GM23338 (cell line): ENCODE results near the gene TSACC. TPM values are rescaled to one million over a fixed set of nuclear protein-coding genes. Genes with fewer than 3 reads are reported as not detected.

Experiments
- ATAC-seq: fragments of 200-7000 bp; cut with Tn5 transposase; 3 replicates; pipeline ENCODE4 v1.9.1; 2020
- DNase-seq: peaks from one replicate; pipeline ENCODE4 v3.0.0-alpha.2; 2015; ENCODE audit warnings: low spot score
- H2AFZ ChIP-seq: fragments of 200-600 bp; sonication (generic); 2 replicates; pipeline ENCODE4 v1.8.0; 2016; ENCODE audit warnings: antibody characterized with exemption, mild to moderate bottlenecking, moderate library complexity
- H3F3A ChIP-seq: fragments of 200-600 bp; sonication (generic); replicated peaks from 2 replicates; pipeline ENCODE4 v1.8.0; 2017; ENCODE audit warnings: antibody characterized with exemption, mixed run types, low read depth
- H3K27ac ChIP-seq: fragments of 200-600 bp; sonication (generic); 2 replicates; pipeline ENCODE4 v1.6.1; 2016; ENCODE audit warnings: low read depth
- H3K27me3 ChIP-seq: fragments of 200-600 bp; sonication (generic); 2 replicates; pipeline ENCODE4 v1.8.0; 2016; ENCODE audit warnings: mild to moderate bottlenecking, mixed run types, moderate library complexity; ENCODE audit not compliant: insufficient read depth
- H3K36me3 ChIP-seq: fragments of 200-600 bp; sonication (generic); 2 replicates; pipeline ENCODE4 v1.8.0; 2016; ENCODE audit warnings: mild to moderate bottlenecking; ENCODE audit not compliant: insufficient read depth
- H3K4me1 ChIP-seq: fragments of 200-600 bp; sonication (generic); 2 replicates; pipeline ENCODE4 v1.8.0; 2016; ENCODE audit warnings: mild to moderate bottlenecking, moderate library complexity; ENCODE audit not compliant: insufficient read depth
- H3K4me2 ChIP-seq: fragments of 200-600 bp; sonication (generic); 2 replicates; pipeline ENCODE4 v1.7.1; 2017; ENCODE audit warnings: mixed run types
- H3K4me3 ChIP-seq: fragments of 200-600 bp; sonication (generic); 2 replicates; pipeline ENCODE4 v1.6.1; 2016; ENCODE audit warnings: mixed run types
- H3K79me2 ChIP-seq: fragments of 200-600 bp; sonication (generic); replicated peaks from 2 replicates; pipeline ENCODE4 v1.8.0; 2017; ENCODE audit warnings: mild to moderate bottlenecking; ENCODE audit not compliant: insufficient read depth
- H3K9me2 ChIP-seq: fragments of 200-600 bp; sonication (generic); 2 replicates; pipeline ENCODE4 v1.8.0; 2017; ENCODE audit not compliant: insufficient read depth
- H4K20me1 ChIP-seq: fragments of 200-600 bp; sonication (generic); replicated peaks from 2 replicates; pipeline ENCODE4 v1.8.0; 2017; ENCODE audit warnings: mild to moderate bottlenecking; ENCODE audit not compliant: insufficient read depth
- H3K27ac Mint-ChIP-seq: 2 replicates; pipeline ENCODE4 v1.8.0; 2020; ENCODE audit warnings: inconsistent platforms, mild to moderate bottlenecking, moderate library complexity, mixed read lengths
- H3K27me3 Mint-ChIP-seq: 3 replicates; pipeline ENCODE4 v1.8.0; 2022; ENCODE audit warnings: low read depth, mild to moderate bottlenecking, moderate library complexity, mixed read lengths, inconsistent platforms; ENCODE audit not compliant: insufficient read depth, poor library complexity
- H3K36me3 Mint-ChIP-seq: 3 replicates; pipeline ENCODE4 v1.8.0; 2021; ENCODE audit warnings: low read depth, mild to moderate bottlenecking, inconsistent platforms, moderate library complexity, mixed read lengths
- H3K4me1 Mint-ChIP-seq: 3 replicates; pipeline ENCODE4 v1.8.0; 2020; ENCODE audit warnings: mild to moderate bottlenecking, inconsistent platforms, mixed read lengths
- H3K4me3 Mint-ChIP-seq: 3 replicates; pipeline ENCODE4 v1.8.0; 2021; ENCODE audit warnings: moderate library complexity, mild to moderate bottlenecking, inconsistent platforms, mixed read lengths
- H3K9me3 Mint-ChIP-seq: 3 replicates; pipeline ENCODE4 v1.8.0; 2020; ENCODE audit warnings: moderate library complexity, mild to moderate bottlenecking, inconsistent platforms, mixed read lengths
- CREB1 ChIP-seq: fragments of 250-450 bp; sonication (Bioruptor Pico); IDR thresholded peaks from 2 replicates; pipeline ENCODE4 v1.5.0; 2020; ENCODE audit warnings: low read depth, mild to moderate bottlenecking, moderate library complexity
- CTCF ChIP-seq, 2 experiments: fragments of 200-600 bp in 1 of 2; sonication (generic) in 1 of 2; conservative IDR thresholded peaks; 2 replicates each; pipeline versions ENCODE4 v1.5.1 to v1.6.1; 2016 to 2017; ENCODE audit warnings: antibody characterized with exemption in 2 of 2, low read depth in 2 of 2, mild to moderate bottlenecking in 2 of 2, moderate library complexity in 1 of 2
- EZH2 ChIP-seq: fragments of 200-600 bp; sonication (generic); IDR thresholded peaks from one replicate; pipeline ENCODE4 v1.8.0; 2017; ENCODE audit warnings: antibody characterized with exemption, mild to moderate bottlenecking, low read depth; ENCODE audit not compliant: unreplicated experiment
- EZH2phosphoT487 ChIP-seq: fragments of 200-600 bp; sonication (generic); IDR thresholded peaks from one replicate; pipeline ENCODE4 v1.8.1; 2018; ENCODE audit warnings: antibody characterized with exemption; ENCODE audit not compliant: unreplicated experiment
- JUNB ChIP-seq: IDR thresholded peaks from one replicate; pipeline ENCODE4 v1.6.1; 2016; ENCODE audit warnings: antibody characterized with exemption; ENCODE audit not compliant: unreplicated experiment
- NANOG ChIP-seq: IDR thresholded peaks from 2 replicates; pipeline ENCODE4 v1.6.1; 2016; ENCODE audit warnings: antibody characterized with exemption, borderline replicate concordance
- POLR2AphosphoS5 ChIP-seq: IDR thresholded peaks from 2 replicates; pipeline ENCODE4 v1.6.1; 2016; ENCODE audit warnings: antibody characterized with exemption, low read depth
- REST ChIP-seq: IDR thresholded peaks from one replicate; pipeline ENCODE4 v1.6.1; 2018; ENCODE audit warnings: antibody characterized with exemption; ENCODE audit not compliant: unreplicated experiment
- ZNF114 ChIP-seq: fragments of 250-450 bp; sonication (Bioruptor Pico); IDR thresholded peaks from 2 replicates; pipeline ENCODE4 v1.5.0; 2020; ENCODE audit warnings: mild to moderate bottlenecking, moderate library complexity
- ZNF331 ChIP-seq: fragments of 250-450 bp; sonication (Bioruptor Pico); IDR thresholded peaks from 2 replicates; pipeline ENCODE4 v1.5.0; 2020; ENCODE audit warnings: low read depth, mild to moderate bottlenecking, moderate library complexity
- polyA plus RNA-seq: library from polyadenylated mRNA; unstranded; fragments of >200 nt; fragmentation: Nextera tagmentation; extraction: Ambion mirVana; gene quantifications from 2 replicates; pipeline ENCODE4 v1.2.1, GENCODE V29; 2016
- total RNA-seq: library from RNA; depleted of rRNA; stranded (reverse); fragments of >200 nt; shearing (Covaris generic); gene quantifications from 2 replicates; pipeline ENCODE4 v1.2.3, GENCODE V29; 2014
- TF ChIP-seq, protein P1 (sequence below): IDR thresholded peaks from 2 replicates; pipeline ENCODE4 v1.6.1; 2016; ENCODE audit warnings: antibody characterized with exemption
- TF ChIP-seq, protein P2 (sequence below): fragments of 250-450 bp; sonication (Bioruptor Pico); IDR thresholded peaks from 2 replicates; pipeline ENCODE4 v1.5.0; 2020; ENCODE audit warnings: mild to moderate bottlenecking, moderate library complexity

The TSACC gene
- total and polyA plus RNA-seq, 2 experiments from 2014 or later = 2.5 to 9.8 TPM

GRCh38 chr1:156308078-156308477 is 30.2 kb upstream of the TSACC start (continued):
- TF ChIP-seq, protein P1, sequence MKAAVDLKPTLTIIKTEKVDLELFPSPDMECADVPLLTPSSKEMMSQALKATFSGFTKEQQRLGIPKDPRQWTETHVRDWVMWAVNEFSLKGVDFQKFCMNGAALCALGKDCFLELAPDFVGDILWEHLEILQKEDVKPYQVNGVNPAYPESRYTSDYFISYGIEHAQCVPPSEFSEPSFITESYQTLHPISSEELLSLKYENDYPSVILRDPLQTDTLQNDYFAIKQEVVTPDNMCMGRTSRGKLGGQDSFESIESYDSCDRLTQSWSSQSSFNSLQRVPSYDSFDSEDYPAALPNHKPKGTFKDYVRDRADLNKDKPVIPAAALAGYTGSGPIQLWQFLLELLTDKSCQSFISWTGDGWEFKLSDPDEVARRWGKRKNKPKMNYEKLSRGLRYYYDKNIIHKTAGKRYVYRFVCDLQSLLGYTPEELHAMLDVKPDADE = no peak
- TF ChIP-seq CTCF (conservative IDR thresholded peaks at IDR 0.05; ENCODE audit: low read depth in 2 of 2) = no peak

DNA sequence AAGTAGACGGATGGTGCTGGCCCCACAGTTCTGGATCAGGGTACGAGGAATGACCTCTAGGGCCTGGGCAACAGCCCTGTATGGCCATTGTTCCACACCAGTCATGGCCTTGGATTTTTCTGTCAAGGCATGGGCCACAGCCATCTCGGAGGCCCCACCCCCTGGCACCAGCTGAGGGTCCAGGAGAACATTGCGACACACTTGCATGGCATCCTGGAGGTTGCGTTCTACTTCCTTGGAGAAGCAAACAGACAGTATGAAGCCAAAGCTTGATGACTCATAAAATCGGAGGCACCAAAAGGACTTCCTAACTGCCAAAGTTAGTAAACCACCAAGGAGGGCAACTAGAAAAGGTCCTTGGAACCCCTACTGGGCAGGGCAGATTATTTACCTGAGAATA is 27.4 kb upstream of the TSACC start:
- Histone ChIP-seq H3F3A (peaks cover 55% of the 10 kb centered on the region), H3K27ac (no peak overlapping the region), H3K4me2 (no peak overlapping the region), H3K4me3 (no peak overlapping the region), H2AFZ (no peak overlapping the region), H4K20me1 (peaks cover 24% of the 10 kb centered on the region), H3K4me1 (no peaks in the 10 kb centered on the region), H3K9me2 (no peaks in the 10 kb centered on the region), H3K79me2 (no peaks in the 10 kb centered on the region; the same call in 1 of the 2 replicates), H3K27me3 (no peaks in the 10 kb centered on the region), H3K36me3 (peaks cover 88% of the 10 kb centered on the region)
- Mint-ChIP-seq H3K9me3 (no peaks in the 10 kb centered on the region), H3K4me1 (no peaks in the 10 kb centered on the region), H3K27me3 (peaks cover 4% of the 10 kb centered on the region), H3K27ac (no peak overlapping the region), H3K4me3 (no peak overlapping the region), H3K36me3 (peaks cover 93% of the 10 kb centered on the region)
- DNase-seq (no peak), ATAC-seq (no peak)
- TF ChIP-seq, protein P1 = no peak
- TF ChIP-seq CREB1 (CRISPR knock-in tag) (no peak), EZH2 (no peak), ZNF331 (CRISPR knock-in tag) (no peak), JUNB (no peak), NANOG (no peak), EZH2phosphoT487 (no peak), POLR2AphosphoS5 (no peak), ZNF114 (CRISPR knock-in tag) (no peak), REST (no peak)
- TF ChIP-seq, protein P2, sequence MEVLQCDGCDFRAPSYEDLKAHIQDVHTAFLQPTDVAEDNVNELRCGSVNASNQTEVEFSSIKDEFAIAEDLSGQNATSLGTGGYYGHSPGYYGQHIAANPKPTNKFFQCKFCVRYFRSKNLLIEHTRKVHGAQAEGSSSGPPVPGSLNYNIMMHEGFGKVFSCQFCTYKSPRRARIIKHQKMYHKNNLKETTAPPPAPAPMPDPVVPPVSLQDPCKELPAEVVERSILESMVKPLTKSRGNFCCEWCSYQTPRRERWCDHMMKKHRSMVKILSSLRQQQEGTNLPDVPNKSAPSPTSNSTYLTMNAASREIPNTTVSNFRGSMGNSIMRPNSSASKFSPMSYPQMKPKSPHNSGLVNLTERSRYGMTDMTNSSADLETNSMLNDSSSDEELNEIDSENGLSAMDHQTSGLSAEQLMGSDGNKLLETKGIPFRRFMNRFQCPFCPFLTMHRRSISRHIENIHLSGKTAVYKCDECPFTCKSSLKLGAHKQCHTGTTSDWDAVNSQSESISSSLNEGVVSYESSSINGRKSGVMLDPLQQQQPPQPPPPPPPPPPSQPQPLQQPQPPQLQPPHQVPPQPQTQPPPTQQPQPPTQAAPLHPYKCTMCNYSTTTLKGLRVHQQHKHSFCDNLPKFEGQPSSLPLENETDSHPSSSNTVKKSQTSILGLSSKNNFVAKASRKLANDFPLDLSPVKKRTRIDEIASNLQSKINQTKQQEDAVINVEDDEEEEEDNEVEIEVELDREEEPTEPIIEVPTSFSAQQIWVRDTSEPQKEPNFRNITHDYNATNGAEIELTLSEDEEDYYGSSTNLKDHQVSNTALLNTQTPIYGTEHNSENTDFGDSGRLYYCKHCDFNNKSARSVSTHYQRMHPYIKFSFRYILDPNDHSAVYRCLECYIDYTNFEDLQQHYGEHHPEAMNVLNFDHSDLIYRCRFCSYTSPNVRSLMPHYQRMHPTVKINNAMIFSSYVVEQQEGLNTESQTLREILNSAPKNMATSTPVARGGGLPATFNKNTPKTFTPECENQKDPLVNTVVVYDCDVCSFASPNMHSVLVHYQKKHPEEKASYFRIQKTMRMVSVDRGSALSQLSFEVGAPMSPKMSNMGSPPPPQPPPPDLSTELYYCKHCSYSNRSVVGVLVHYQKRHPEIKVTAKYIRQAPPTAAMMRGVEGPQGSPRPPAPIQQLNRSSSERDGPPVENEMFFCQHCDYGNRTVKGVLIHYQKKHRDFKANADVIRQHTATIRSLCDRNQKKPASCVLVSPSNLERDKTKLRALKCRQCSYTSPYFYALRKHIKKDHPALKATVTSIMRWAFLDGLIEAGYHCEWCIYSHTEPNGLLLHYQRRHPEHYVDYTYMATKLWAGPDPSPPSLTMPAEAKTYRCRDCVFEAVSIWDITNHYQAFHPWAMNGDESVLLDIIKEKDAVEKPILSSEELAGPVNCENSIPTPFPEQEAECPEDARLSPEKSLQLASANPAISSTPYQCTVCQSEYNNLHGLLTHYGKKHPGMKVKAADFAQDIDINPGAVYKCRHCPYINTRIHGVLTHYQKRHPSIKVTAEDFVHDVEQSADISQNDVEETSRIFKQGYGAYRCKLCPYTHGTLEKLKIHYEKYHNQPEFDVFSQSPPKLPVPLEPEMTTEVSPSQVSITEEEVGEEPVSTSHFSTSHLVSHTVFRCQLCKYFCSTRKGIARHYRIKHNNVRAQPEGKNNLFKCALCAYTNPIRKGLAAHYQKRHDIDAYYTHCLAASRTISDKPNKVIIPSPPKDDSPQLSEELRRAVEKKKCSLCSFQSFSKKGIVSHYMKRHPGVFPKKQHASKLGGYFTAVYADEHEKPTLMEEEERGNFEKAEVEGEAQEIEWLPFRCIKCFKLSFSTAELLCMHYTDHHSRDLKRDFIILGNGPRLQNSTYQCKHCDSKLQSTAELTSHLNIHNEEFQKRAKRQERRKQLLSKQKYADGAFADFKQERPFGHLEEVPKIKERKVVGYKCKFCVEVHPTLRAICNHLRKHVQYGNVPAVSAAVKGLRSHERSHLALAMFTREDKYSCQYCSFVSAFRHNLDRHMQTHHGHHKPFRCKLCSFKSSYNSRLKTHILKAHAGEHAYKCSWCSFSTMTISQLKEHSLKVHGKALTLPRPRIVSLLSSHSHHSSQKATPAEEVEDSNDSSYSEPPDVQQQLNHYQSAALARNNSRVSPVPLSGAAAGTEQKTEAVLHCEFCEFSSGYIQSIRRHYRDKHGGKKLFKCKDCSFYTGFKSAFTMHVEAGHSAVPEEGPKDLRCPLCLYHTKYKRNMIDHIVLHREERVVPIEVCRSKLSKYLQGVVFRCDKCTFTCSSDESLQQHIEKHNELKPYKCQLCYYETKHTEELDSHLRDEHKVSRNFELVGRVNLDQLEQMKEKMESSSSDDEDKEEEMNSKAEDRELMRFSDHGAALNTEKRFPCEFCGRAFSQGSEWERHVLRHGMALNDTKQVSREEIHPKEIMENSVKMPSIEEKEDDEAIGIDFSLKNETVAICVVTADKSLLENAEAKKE (CRISPR knock-in tag) = no peak
